Breast epithelium (tissue), 4 donors: ENCODE measurements around the gene PBRM1. TPM values are rescaled to one million over a fixed set of nuclear protein-coding genes. Genes with fewer than 3 reads are reported as not detected.

Experiments
- DNase-seq, 2 donors: peaks; one replicate each; pipeline ENCODE4 v3.0.0-alpha.2; 2019; ENCODE audit warnings: low spot score in 2 of 2
- H3K27ac ChIP-seq, 2 donors: fragments of 200-600 bp; sonication (generic) in 1 of 2; one replicate each; pipeline ENCODE4 v1.5.1; 2016 to 2019; ENCODE audit warnings: mild to moderate bottlenecking in 1 of 2
- H3K27me3 ChIP-seq, 2 donors: fragments of 200-600 bp; sonication (generic) in 1 of 2; one replicate each; pipeline versions ENCODE4 v1.5.1 to v1.6.0; 2017 to 2019; ENCODE audit warnings: control low read depth in 1 of 2, mild to moderate bottlenecking in 1 of 2
- H3K36me3 ChIP-seq: fragments of 200-600 bp; one replicate; pipeline ENCODE4 v1.5.1; 2019
- H3K4me1 ChIP-seq, 2 donors: fragments of 200-600 bp; sonication (generic); one replicate each; pipeline ENCODE4 v1.5.1; 2016 to 2019; ENCODE audit warnings: control low read depth in 1 of 2
- H3K4me3 ChIP-seq, 3 donors: fragments of 200-600 bp; sonication (generic); 1 replicate in 2 of 3; 2 replicates in 1 of 3; pipeline ENCODE4 v1.5.1; 2016 to 2019; ENCODE audit warnings: mild to moderate bottlenecking in 3 of 3, moderate library complexity in 2 of 3
- H3K9me3 ChIP-seq, 2 donors: fragments of 200-600 bp; sonication (generic) in 1 of 2; one replicate each; pipeline ENCODE4 v1.5.1; 2016 to 2019; ENCODE audit warnings: control low read depth in 1 of 2
- CTCF ChIP-seq, 3 donors: fragments of 450-650 bp; IDR thresholded peaks; one replicate each; pipeline ENCODE4 v1.5.1; 2016 to 2017; ENCODE audit warnings: antibody characterized with exemption in 3 of 3, mild to moderate bottlenecking in 3 of 3, moderate library complexity in 3 of 3
- POLR2A ChIP-seq: fragments of 450-650 bp; IDR thresholded peaks from one replicate; pipeline ENCODE4 v1.6.1; 2016; ENCODE audit warnings: antibody characterized with exemption, mild to moderate bottlenecking, moderate library complexity
- POLR2AphosphoS5 ChIP-seq, 3 donors: sonication (generic); formaldehyde crosslinking; IDR thresholded peaks; one replicate each; pipeline ENCODE4 v1.6.1; 2017; ENCODE audit warnings: antibody characterized with exemption in 3 of 3
- intact Hi-C: fragments of 100-400 bp; cut with DNase I; formaldehyde crosslinking; loops from one replicate; pipeline ENCODE4 v1.15.1; 2023; ENCODE audit warnings: low total_unique reads
- total RNA-seq, 3 donors: library from RNA; depleted of rRNA; stranded (reverse); fragments of >200 nt; gene quantifications; one replicate each; pipeline ENCODE4 v1.1.0, GENCODE V29; 2016

Gene PBRM1
- total RNA-seq, 3 donors from 2014 or later: 81.0 to 98.7 (median 98.6) TPM

- no peak for DNase-seq
- Histone ChIP-seq H3K36me3 (no peaks in the 10 kb centered on the region), H3K9me3 (no peaks in the 10 kb centered on the region), H3K4me3 (peak overlapping the region; percentile 66 to 76 (median 69)), H3K27me3 (no peaks in the 10 kb centered on the region), H3K4me1 (peaks cover 10 to 16% of the 10 kb centered on the region in 2 donors), H3K27ac (peak overlapping the region; percentile 87 to 89)
- TF ChIP-seq POLR2A (no peak), POLR2AphosphoS5 (IDR thresholded peaks at IDR 0.05) (no peak), CTCF (IDR thresholded peaks at IDR 0.05) (no peak)
- intact Hi-C loops: loop anchor here (10.0 kb wide), 2 partner anchors 63 to 167 kb away; partner anchors contain the start of genes GLT8D1 and SPCS1
Observed at GRCh38 chr3:52537726-52538421, 147.8 kb downstream of the PBRM1 start.

- Histone ChIP-seq H3K4me1 (peaks cover 15 to 16% of the 10 kb centered on the region in 2 donors), H3K9me3 (no peaks in the 10 kb centered on the region), H3K4me3 (peak overlapping the region; percentile 66 to 76 (median 69)), H3K27me3 (no peaks in the 10 kb centered on the region), H3K36me3 (no peaks in the 10 kb centered on the region), H3K27ac (peak overlapping the region; percentile 87 to 89)
- TF ChIP-seq POLR2AphosphoS5 (IDR thresholded peaks at IDR 0.05) (no peak), POLR2A (no peak), CTCF (IDR thresholded peaks at IDR 0.05) (no peak)
- intact Hi-C loops: loop anchor here (10.0 kb wide), 2 partner anchors 62 to 168 kb away; partner anchors contain the start of genes GLT8D1 and SPCS1
- peak in 1 of 2 donors; percentile 18 for DNase-seq
Observed at GRCh38 chr3:52537165-52537620, 148.5 kb downstream of the PBRM1 start.

- Histone ChIP-seq H3K27me3 (no peaks in the 10 kb centered on the region), H3K9me3 (no peaks in the 10 kb centered on the region), H3K36me3 (no peaks in the 10 kb centered on the region), H3K27ac (peak within 1 kb of the TSS; percentile 87 to 89), H3K4me1 (peaks cover 16 to 19% of the 10 kb centered on the region in 2 donors), H3K4me3 (peak within 1 kb of the TSS; percentile 66 to 76 (median 69))
- TF ChIP-seq POLR2A: peak; percentile 93
- TF ChIP-seq CTCF (IDR thresholded peaks at IDR 0.05): no peak
- peak; percentile 79 to 94 (median 94) for TF ChIP-seq POLR2AphosphoS5 (IDR thresholded peaks at IDR 0.05)
- peak; percentile 98 for DNase-seq
- intact Hi-C loops: loop anchor here (10.0 kb wide), 2 partner anchors 62 to 168 kb away; partner anchors contain the start of genes GLT8D1 and SPCS1
Observed at GRCh38 chr3:52536369-52537164, 149.1 kb downstream of the PBRM1 start, which contains the start of gene UQCC5. UQCC5 (plus strand) TSS chr3:52536605; CDS start chr3:52536756, 151 bp downstream.

GRCh38 chr3:52536112-52536368 is 149.7 kb downstream of the PBRM1 start:
- H3K4me3 ChIP-seq: peak overlapping the region in 2 of 3 donors; percentile 66 to 76
- no peaks in the 10 kb centered on the region for H3K27me3 ChIP-seq
- intact Hi-C loops: loop anchor here (10.0 kb wide), 2 partner anchors 61 to 169 kb away; partner anchors contain the start of genes GLT8D1 and SPCS1
- no peaks in the 10 kb centered on the region for H3K9me3 ChIP-seq
- no peak for DNase-seq
- peak overlapping the region; percentile 87 to 89 for H3K27ac ChIP-seq
- H3K4me1 ChIP-seq: peaks cover 16 to 19% of the 10 kb centered on the region in 2 donors
- no peaks in the 10 kb centered on the region for H3K36me3 ChIP-seq
- TF ChIP-seq POLR2AphosphoS5 (IDR thresholded peaks at IDR 0.05) (no peak), POLR2A (no peak), CTCF (IDR thresholded peaks at IDR 0.05) (no peak)
